ENCODE measurements around the gene BRMS1L. TPM values are rescaled to one million over a fixed set of nuclear protein-coding genes. Genes with fewer than 3 reads are reported as not detected.
A peak's percentile ranks its signal among the peaks of the same experiment; 100 is the strongest.
"Not testable (repeated sequence)": the region's sequence is repeated elsewhere in the genome, so short reads cannot be mapped to it uniquely, and the experiment has no call there.

The BRMS1L gene
- total RNA-seq, 1 donor from 2014 or later = 3.7 TPM

- POLR2A ChIA-PET = interaction anchor here (1.1 to 1.8 kb wide), 2 partner anchors 19 kb away, joined by 3 to 5 read pairs; partner anchors contain the start of gene BRMS1L
Measured at GRCh38 chr14:35807131-35807961, 18.8 kb upstream of the BRMS1L start.

GRCh38 chr14:35808076-35808637 is 18.0 kb upstream of the BRMS1L start:
- no peak for ATAC-seq (ENCODE audit: low read depth)
- CTCF ChIA-PET = no interaction called here
- Mint-ChIP-seq H3K9me3 (no peaks in the 10 kb centered on the region), H3K27me3 (no peaks in the 10 kb centered on the region), H3K4me1 (peaks cover 31% of the 10 kb centered on the region), H3K36me3 (ENCODE audit: low read depth) (peaks cover 7% of the 10 kb centered on the region), H3K27ac (peak overlapping the region; percentile 87), H3K4me3 (peak overlapping the region; percentile 95)
- intact Hi-C loops (cut with micrococcal nuclease) = loop anchor here (1.0 to 10.0 kb wide), 6 partner anchors 32 to 1346 kb away; partner anchors contain the start of genes INSM2, MBIP and SPTSSA
- no peak for DNase-seq
- TF ChIP-seq CTCF (IDR thresholded peaks at IDR 0.05) = no peak
- POLR2A ChIA-PET = interaction anchor here (1.1 kb wide), 1 partner anchor 18 kb away, joined by 3 read pairs; the partner anchor contains the start of gene BRMS1L

More at GRCh38 chr14:35807131-35807961, 18.8 kb upstream of the BRMS1L start:
- peak overlapping the region; percentile 51 for H3K4me3 Mint-ChIP-seq
- TF ChIP-seq CTCF (IDR thresholded peaks at IDR 0.05) = no peak
- ATAC-seq (ENCODE audit: low read depth) (no peak), DNase-seq (no peak)
- no peaks in the 10 kb centered on the region for H3K9me3 Mint-ChIP-seq
- CTCF ChIA-PET = interaction anchor here (1.4 to 2.2 kb wide), 2 partner anchors 11 to 14 kb away, joined by 5 to 12 read pairs; no protein-coding TSS in a partner anchor
- peaks cover 31% of the 10 kb centered on the region for H3K4me1 Mint-ChIP-seq
- H3K27ac Mint-ChIP-seq = no peak overlapping the region
- peaks cover 10% of the 10 kb centered on the region for H3K36me3 Mint-ChIP-seq (ENCODE audit: low read depth)
- intact Hi-C loops (cut with micrococcal nuclease) = loop anchor here (5.0 to 10.0 kb wide), 3 partner anchors 273 to 1345 kb away; partner anchors contain the start of genes INSM2 and SPTSSA
- H3K27me3 Mint-ChIP-seq = no peaks in the 10 kb centered on the region

GRCh38 chr14:35808638-35809563 is 17.2 kb upstream of the BRMS1L start, which contains the start of gene RALGAPA1:
TSS of gene RALGAPA1 (minus strand) at chr14:35809295. CDS start at chr14:35808835, 460 bp downstream.
- peak; percentile 86 for DNase-seq
- H3K27me3 Mint-ChIP-seq = not testable (repeated sequence)
- POLR2A ChIA-PET = interaction anchor here (2.4 kb wide), 1 partner anchor 17 kb away, joined by 28 read pairs; the partner anchor contains the start of gene BRMS1L

GRCh38 chr14:35809597-35809996 is 16.5 kb upstream of the BRMS1L start:
- H3K4me1 Mint-ChIP-seq = peaks cover 31% of the 10 kb centered on the region
- no peaks in the 10 kb centered on the region for H3K9me3 Mint-ChIP-seq
- ChIA-PET CTCF (interaction anchor here (0.7 to 1.6 kb wide), 2 partner anchors 12 to 16 kb away, joined by 3 to 6 read pairs; partner anchors contain the start of gene BRMS1L), POLR2A (interaction anchor here (0.6 to 2.4 kb wide), 3 partner anchors 16 to 408 kb away, joined by 3 to 28 read pairs (median 5); partner anchors contain the start of gene BRMS1L)
- H3K4me3 Mint-ChIP-seq = peak overlapping the region; percentile 95
- DNase-seq (no peak), ATAC-seq (ENCODE audit: low read depth) (no peak)
- no peaks in the 10 kb centered on the region for H3K27me3 Mint-ChIP-seq
- H3K27ac Mint-ChIP-seq = peak overlapping the region; percentile 68
- intact Hi-C loops (cut with micrococcal nuclease) = loop anchor here (1.0 to 10.0 kb wide), 11 partner anchors 9 to 1347 kb away; partner anchors contain the start of genes BRMS1L, FAM177A1, INSM2 and MBIP
- no peak for TF ChIP-seq CTCF (IDR thresholded peaks at IDR 0.05)
- peaks cover 3% of the 10 kb centered on the region for H3K36me3 Mint-ChIP-seq (ENCODE audit: low read depth)

More at GRCh38 chr14:35808638-35809563, 17.2 kb upstream of the BRMS1L start, which contains the start of gene RALGAPA1:
- H3K27ac Mint-ChIP-seq = peak within 1 kb of the TSS; percentile 87
- intact Hi-C loops (cut with micrococcal nuclease) = loop anchor here (1.0 to 10.0 kb wide), 12 partner anchors 9 to 1347 kb away; partner anchors contain the start of genes BRMS1L, FAM177A1, INSM2 and MBIP
- H3K4me3 Mint-ChIP-seq = peak within 1 kb of the TSS; percentile 95
- not testable (repeated sequence) for H3K36me3 Mint-ChIP-seq (ENCODE audit: low read depth); H3K9me3 Mint-ChIP-seq
- peaks cover 31% of the 10 kb centered on the region for H3K4me1 Mint-ChIP-seq
- peak; percentile 97 for ATAC-seq (ENCODE audit: low read depth)
- CTCF ChIA-PET = interaction anchor here (0.7 to 1.6 kb wide), 2 partner anchors 13 to 17 kb away, joined by 3 to 6 read pairs; partner anchors contain the start of gene BRMS1L

Measured in activated B cell treated with CpG ODN at 0.5 μM for 24 hours (primary cell).